IMR-90 (cell line): Measurements from ENCODE around the gene INTS11. TPM values are rescaled to one million over a fixed set of nuclear protein-coding genes. Genes with fewer than 3 reads are reported as not detected.

ENCODE experiments used
- ATAC-seq: fragments of 200-7000 bp; cut with Tn5 transposase; 2 replicates; pipeline ENCODE4 v1.9.1; 2020; ENCODE audit warnings: low read depth, mild to moderate bottlenecking, moderate library complexity
- BruUV-seq: library from RNA; stranded (reverse); fragments of 400-500 nt; replicated peaks from 2 replicates; lab custom pipeline; 2021; lab: Mats Ljungman, UMichigan
- CTCF ChIA-PET: fragments of 300-600 bp; formaldehyde crosslinking; extraction: SDS; loops from one replicate; lab custom pipeline; 2021; ENCODE audit warnings: antibody characterized with exemption; lab: Yijun Ruan, JAX
- POLR2A ChIA-PET: fragments of 300-600 bp; sonication (Branson Sonifier 250); formaldehyde crosslinking; loops from one replicate; lab custom pipeline; 2022; ENCODE audit warnings: antibody characterized with exemption; ENCODE audit not compliant: unreplicated experiment; lab: Charles Lee
- DNase-seq: peaks from one replicate; pipeline ENCODE4 v3.0.0; 2013
- H2AFZ ChIP-seq: replicated peaks from 2 replicates; pipeline ENCODE3; 2013; ENCODE audit warnings: low read length, mild to moderate bottlenecking; ENCODE audit not compliant: poor library complexity
- H2AK5ac ChIP-seq: 2 replicates; pipeline ENCODE4 v1.6.1; 2013; ENCODE audit warnings: low read depth, low read length, inconsistent platforms
- H2AK9ac ChIP-seq: replicated peaks from 2 replicates; pipeline ENCODE3; 2013; ENCODE audit warnings: mild to moderate bottlenecking, low read depth, low read length, moderate library complexity; ENCODE audit not compliant: poor library complexity
- H2BK120ac ChIP-seq: 2 replicates; pipeline ENCODE4 v1.6.1; 2013; ENCODE audit warnings: low read depth, low read length, inconsistent platforms
- H2BK15ac ChIP-seq: 3 replicates; pipeline ENCODE4 v1.6.1; 2013; ENCODE audit warnings: low read depth, low read length, inconsistent platforms
- H2BK20ac ChIP-seq: 2 replicates; pipeline ENCODE4 v1.6.1; 2013; ENCODE audit warnings: low read depth, mild to moderate bottlenecking, inconsistent platforms, low read length, moderate library complexity
- H2BK5ac ChIP-seq: 2 replicates; pipeline ENCODE4 v1.6.1; 2013; ENCODE audit warnings: mild to moderate bottlenecking, low read depth, low read length, inconsistent platforms; ENCODE audit not compliant: poor library complexity, severe bottlenecking
- H3K14ac ChIP-seq: replicated peaks from 2 replicates; pipeline ENCODE4 v1.6.1; 2013; ENCODE audit warnings: low read depth, low read length, inconsistent platforms
- H3K18ac ChIP-seq: 2 replicates; pipeline ENCODE4 v1.6.1; 2013; ENCODE audit warnings: low read depth, low read length, control low read depth
- H3K23ac ChIP-seq: 2 replicates; pipeline ENCODE4 v1.6.1; 2013; ENCODE audit warnings: low read depth, low read length, inconsistent platforms
- H3K27ac ChIP-seq: 2 replicates; pipeline ENCODE4 v1.5.1; 2013; ENCODE audit warnings: mild to moderate bottlenecking, control low read depth, low read length; ENCODE audit not compliant: insufficient read depth
- H3K27me3 ChIP-seq: 2 replicates; pipeline ENCODE4 v1.6.1; 2013; ENCODE audit warnings: low read length; ENCODE audit not compliant: control insufficient read depth, insufficient read depth
- H3K36me3 ChIP-seq: 2 replicates; pipeline ENCODE4 v1.6.1; 2013; ENCODE audit warnings: low read length, mixed read lengths; ENCODE audit not compliant: control insufficient read depth, insufficient read depth
- H3K4ac ChIP-seq: 2 replicates; pipeline ENCODE4 v1.6.1; 2013; ENCODE audit warnings: low read depth, low read length, inconsistent platforms
- H3K4me1 ChIP-seq: 2 replicates; pipeline ENCODE4 v1.6.1; 2013; ENCODE audit warnings: low read length, mixed read lengths; ENCODE audit not compliant: control insufficient read depth, insufficient read depth
- H3K4me2 ChIP-seq: 2 replicates; pipeline ENCODE4 v1.6.1; 2013; ENCODE audit warnings: low read depth, mild to moderate bottlenecking, control low read depth, low read length, moderate library complexity
- H3K4me3 ChIP-seq: 2 replicates; pipeline ENCODE4 v1.5.1; 2013; ENCODE audit warnings: low read depth, mild to moderate bottlenecking, control low read depth, low read length, moderate library complexity; ENCODE audit not compliant: insufficient read depth
- H3K56ac ChIP-seq: 2 replicates; pipeline ENCODE4 v1.6.1; 2013; ENCODE audit warnings: low read length, inconsistent platforms; ENCODE audit not compliant: insufficient read depth; ENCODE audit errors: extremely low read depth
- H3K79me1 ChIP-seq, 2 experiments: 2 replicates each; pipeline ENCODE4 v1.6.1; 2013; ENCODE audit warnings: low read length in 2 of 2, inconsistent platforms in 1 of 2, low read depth in 1 of 2
- H3K9ac ChIP-seq: 2 replicates; pipeline ENCODE4 v1.6.1; 2013; ENCODE audit warnings: low read depth, low read length, control low read depth
- H3K9me1 ChIP-seq: 2 replicates; pipeline ENCODE4 v1.6.1; 2013; ENCODE audit warnings: low read length, inconsistent platforms; ENCODE audit not compliant: insufficient read depth
- H3K9me3 ChIP-seq: 2 replicates; pipeline ENCODE4 v1.6.1; 2013; ENCODE audit warnings: low read length; ENCODE audit not compliant: control insufficient read depth, insufficient read depth
- H4K20me1 ChIP-seq: 2 replicates; pipeline ENCODE4 v1.6.1; 2013; ENCODE audit warnings: low read length, inconsistent platforms; ENCODE audit not compliant: insufficient read depth
- H4K5ac ChIP-seq: 2 replicates; pipeline ENCODE4 v1.6.1; 2013; ENCODE audit warnings: mild to moderate bottlenecking, low read depth, low read length, control low read depth
- H4K8ac ChIP-seq, 2 experiments: 2 replicates each; pipeline ENCODE4 v1.6.1; 2013; ENCODE audit warnings: low read depth in 2 of 2, low read length in 2 of 2, control low read depth in 1 of 2, inconsistent platforms in 1 of 2
- H4K91ac ChIP-seq: 2 replicates; pipeline ENCODE4 v1.6.1; 2013; ENCODE audit warnings: low read depth, low read length, inconsistent platforms; ENCODE audit not compliant: insufficient read depth
- BHLHE40 ChIP-seq: fragments of 150-350 bp; IDR thresholded peaks from 2 replicates; pipeline ENCODE4 v1.6.1; 2016; ENCODE audit warnings: mild to moderate bottlenecking, low read depth, low read length
- CHD1 ChIP-seq: IDR thresholded peaks from 2 replicates; pipeline ENCODE4 v1.6.1; 2012; ENCODE audit warnings: low read depth, low read length, improper control_type of control experiment
- ELK1 ChIP-seq: fragments of 150-350 bp; IDR thresholded peaks from 2 replicates; pipeline ENCODE4 v1.6.1; 2016; ENCODE audit warnings: low read depth, mild to moderate bottlenecking, low read length, moderate library complexity, borderline replicate concordance
- FOS ChIP-seq: fragments of 150-350 bp; IDR thresholded peaks from 2 replicates; pipeline ENCODE4 v1.6.1; 2016; ENCODE audit warnings: low read depth, low read length
- MAFK ChIP-seq: IDR thresholded peaks from 2 replicates; pipeline ENCODE4 v1.6.1; 2012; ENCODE audit warnings: low read depth, low read length, improper control_type of control experiment
- RAD21 ChIP-seq: IDR thresholded peaks from 2 replicates; pipeline ENCODE4 v1.6.1; 2012; ENCODE audit warnings: low read length, improper control_type of control experiment
- RCOR1 ChIP-seq: IDR thresholded peaks from 2 replicates; pipeline ENCODE4 v1.6.1; 2012; ENCODE audit warnings: mild to moderate bottlenecking, low read length, improper control_type of control experiment; ENCODE audit not compliant: insufficient replicate concordance
- SMC3 ChIP-seq: fragments of 150-350 bp; IDR thresholded peaks from 2 replicates; pipeline ENCODE4 v1.6.1; 2016; ENCODE audit warnings: low read depth, mild to moderate bottlenecking, antibody characterized with exemption, low read length, moderate library complexity
- WGBS, 2 experiments: methylation state at CpG; one replicate each; pipeline versions ENCODE4 v1.1.5 to v1.1.7; 2013; ENCODE audit warnings: missing lambda C conversion rate in 2 of 2; ENCODE audit not compliant: insufficient read length in 1 of 2; ENCODE audit errors: extremely low coverage in 2 of 2; 5-methylcytosine and 5-hydroxymethylcytosine counted together
- dilution Hi-C: fragments of 300-500 bp; cut with HindIII; formaldehyde crosslinking; loops from one replicate; pipeline ENCODE4 v1.14.3; 2018; ENCODE audit warnings: low sequenced_read_pairs; ENCODE audit not compliant: unreplicated experiment
- in situ Hi-C: fragments of 300-500 bp; cut with MboI; formaldehyde crosslinking; loops from 3 replicates; pipeline ENCODE4 v1.14.3; 2019; ENCODE audit warnings: low sequenced_read_pairs, inconsistent platforms, mixed read lengths
- intact Hi-C: fragments of 100-400 bp; cut with micrococcal nuclease; formaldehyde crosslinking; loops from 2 replicates; pipeline ENCODE4 v1.10.0; 2022
- polyA plus RNA-seq, 3 experiments: library from polyadenylated mRNA; depleted of rRNA; stranded (reverse); fragments of >200 nt; gene quantifications; 2 replicates each; pipeline ENCODE4 v1.2.3, GENCODE V29; 2012; ENCODE audit warnings: low replicate concordance in 1 of 3
- total RNA-seq: library from RNA; depleted of rRNA; stranded (reverse); fragments of >200 nt; gene quantifications from 2 replicates; pipeline ENCODE4 v1.2.3, GENCODE V29; 2012

Gene INTS11
- total and polyA plus RNA-seq, 2 of the 4 experiments (the other 2 are of a cell fraction): 56.1 to 123 TPM

DNA sequence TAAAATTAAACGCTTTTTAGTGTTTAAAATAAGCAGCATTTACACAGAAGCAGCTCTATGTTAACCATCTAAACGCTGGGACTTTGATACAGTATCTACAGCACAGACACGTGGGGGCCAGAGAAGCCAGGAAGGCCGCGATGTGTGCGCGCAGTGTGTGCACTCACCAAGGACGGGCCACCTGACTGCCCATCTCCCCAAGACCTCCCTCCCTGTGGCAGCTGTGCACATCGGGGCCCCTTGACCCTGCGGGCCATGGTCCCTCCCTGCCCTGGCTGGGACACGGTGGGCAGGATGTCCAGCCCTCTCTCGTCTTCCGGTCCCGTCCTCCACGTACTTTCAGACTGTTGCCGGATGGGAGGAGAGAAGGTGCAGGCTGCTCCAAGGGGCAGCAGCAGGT is 10.8 kb upstream of the INTS11 start:
- H2AK9ac ChIP-seq: peak overlapping the region; percentile 37
- no peak overlapping the region for H2AK5ac ChIP-seq
- no peaks in the 10 kb centered on the region for H3K9me1 ChIP-seq
- H3K18ac ChIP-seq: no peak overlapping the region
- H3K4me3 ChIP-seq: no peak overlapping the region
- intact Hi-C loops: no loop called here
- no peaks in the 10 kb centered on the region for H3K4me1 ChIP-seq
- CTCF ChIA-PET: no interaction called here
- H3K27me3 ChIP-seq: no peaks in the 10 kb centered on the region
- no peak overlapping the region for H4K91ac ChIP-seq
- no peak overlapping the region for H3K14ac ChIP-seq
- no peak overlapping the region for H2BK15ac ChIP-seq
- H3K56ac ChIP-seq: no peak overlapping the region
- 71% methylated on average over 5 of the region's 16 CpGs; no CpG with 5 or more reads in 1 of the 2 experiments for WGBS, 2 experiments
- H3K36me3 ChIP-seq: peaks cover 35% of the 10 kb centered on the region
- no peak overlapping the region for H3K4ac ChIP-seq
- DNase-seq: no peak
- H2BK5ac ChIP-seq: no peak overlapping the region
- H3K23ac ChIP-seq: no peak overlapping the region
- H3K4me2 ChIP-seq: no peak overlapping the region
- H2AFZ ChIP-seq: no peak overlapping the region
- no peak overlapping the region for H3K9ac ChIP-seq
- dilution Hi-C loops: no loop called here
- no peak for ATAC-seq
- POLR2A ChIA-PET: no interaction called here
- H4K5ac ChIP-seq: no peak overlapping the region
- TF ChIP-seq SMC3: no peak
- TF ChIP-seq BHLHE40: no peak
- no peak for TF ChIP-seq RAD21
- no peak for TF ChIP-seq FOS
- no peak for TF ChIP-seq ELK1
- no peak for TF ChIP-seq CHD1
- no peak for TF ChIP-seq RCOR1
- TF ChIP-seq MAFK: no peak
- BruUV-seq: no TSS peak
- H3K79me1 ChIP-seq: peaks cover 0 to 4% of the 10 kb centered on the region in 2 experiments; a peak in 1 of 4 replicates
- no peak overlapping the region for H3K27ac ChIP-seq
- no peak overlapping the region for H2BK20ac ChIP-seq
- no peak overlapping the region for H4K8ac ChIP-seq
- H4K20me1 ChIP-seq: peaks cover 8% of the 10 kb centered on the region
- in situ Hi-C loops: no loop called here
- no peaks in the 10 kb centered on the region for H3K9me3 ChIP-seq
- H2BK120ac ChIP-seq: no peak overlapping the region
